Nephron (organoid): ENCODE data around the gene CARMIL1.
A peak's percentile ranks its signal among the peaks of the same experiment; 100 is the strongest.

Experiments used
- H3K27ac Mint-ChIP-seq, 3 experiments: 2 replicates each; pipeline ENCODE4 v1.8.0; 2020; ENCODE audit warnings: mixed read lengths in 3 of 3, mild to moderate bottlenecking in 2 of 3, moderate library complexity in 1 of 3
- H3K27me3 Mint-ChIP-seq: 2 replicates; pipeline ENCODE4 v1.8.0; 2021; ENCODE audit warnings: low read depth, mild to moderate bottlenecking, moderate library complexity, mixed read lengths
- H3K36me3 Mint-ChIP-seq: 2 replicates; pipeline ENCODE4 v1.8.0; 2020; ENCODE audit warnings: low read depth, mixed read lengths
- H3K4me1 Mint-ChIP-seq: 2 replicates; pipeline ENCODE4 v1.8.0; 2020; ENCODE audit warnings: mixed read lengths
- H3K4me3 Mint-ChIP-seq, 3 experiments: 2 replicates each; pipeline ENCODE4 v1.8.0; 2020; ENCODE audit warnings: mild to moderate bottlenecking in 3 of 3, mixed read lengths in 3 of 3, moderate library complexity in 2 of 3
- H3K9me3 Mint-ChIP-seq: 2 replicates; pipeline ENCODE4 v1.8.0; 2020; ENCODE audit warnings: mixed read lengths
- CTCF ChIP-seq, 3 experiments: fragments of 200-600 bp; sonication (generic); IDR thresholded peaks; one replicate each; pipeline ENCODE4 v1.5.0; 2021; ENCODE audit warnings: antibody characterized with exemption in 3 of 3; ENCODE audit not compliant: unreplicated experiment in 3 of 3

CARMIL1 gene

GRCh38 chr6:25472306-25472705 is 193.1 kb downstream of the CARMIL1 start:
- Mint-ChIP-seq H3K4me1 (no peaks in the 10 kb centered on the region), H3K4me3 (no peak overlapping the region), H3K36me3 (peaks cover 30% of the 10 kb centered on the region), H3K27ac (no peak overlapping the region), H3K27me3 (no peaks in the 10 kb centered on the region), H3K9me3 (no peaks in the 10 kb centered on the region)
- peak in 1 of 3 experiments; percentile 9 for TF ChIP-seq CTCF (IDR thresholded peaks at IDR 0.05; ENCODE audit: unreplicated experiment in 3 of 3)

- peaks cover 30% of the 10 kb centered on the region for H3K36me3 Mint-ChIP-seq
- TF ChIP-seq CTCF (IDR thresholded peaks at IDR 0.05; ENCODE audit: unreplicated experiment in 3 of 3), result no peak
- H3K27ac Mint-ChIP-seq, result no peak overlapping the region
- H3K27me3 Mint-ChIP-seq, result no peaks in the 10 kb centered on the region
- H3K4me3 Mint-ChIP-seq, result no peak overlapping the region
- no peaks in the 10 kb centered on the region for H3K9me3 Mint-ChIP-seq
- no peaks in the 10 kb centered on the region for H3K4me1 Mint-ChIP-seq
Measured at GRCh38 chr6:25472906-25473305, 193.7 kb downstream of the CARMIL1 start.

- H3K27me3 Mint-ChIP-seq, result no peaks in the 10 kb centered on the region
- TF ChIP-seq CTCF (IDR thresholded peaks at IDR 0.05; ENCODE audit: unreplicated experiment in 3 of 3), result no peak
- H3K4me3 Mint-ChIP-seq, result no peak overlapping the region
- peaks cover 30% of the 10 kb centered on the region for H3K36me3 Mint-ChIP-seq
- no peaks in the 10 kb centered on the region for H3K9me3 Mint-ChIP-seq
- no peak overlapping the region for H3K27ac Mint-ChIP-seq
- no peaks in the 10 kb centered on the region for H3K4me1 Mint-ChIP-seq
Measured at GRCh38 chr6:25473447-25473846, 194.3 kb downstream of the CARMIL1 start.

GRCh38 chr6:25476126-25476525 is 197.0 kb downstream of the CARMIL1 start:
- H3K4me3 Mint-ChIP-seq, result no peak overlapping the region
- no peaks in the 10 kb centered on the region for H3K4me1 Mint-ChIP-seq
- H3K27ac Mint-ChIP-seq, result no peak overlapping the region
- no peak for TF ChIP-seq CTCF (IDR thresholded peaks at IDR 0.05; ENCODE audit: unreplicated experiment in 3 of 3)
- H3K9me3 Mint-ChIP-seq, result no peaks in the 10 kb centered on the region
- H3K36me3 Mint-ChIP-seq, result peaks cover 30% of the 10 kb centered on the region
- no peaks in the 10 kb centered on the region for H3K27me3 Mint-ChIP-seq

GRCh38 chr6:25477006-25477590 is 197.9 kb downstream of the CARMIL1 start:
- no peaks in the 10 kb centered on the region for H3K9me3 Mint-ChIP-seq
- no peak for TF ChIP-seq CTCF (IDR thresholded peaks at IDR 0.05; ENCODE audit: unreplicated experiment in 3 of 3)
- H3K27me3 Mint-ChIP-seq, result no peaks in the 10 kb centered on the region
- H3K4me1 Mint-ChIP-seq, result no peaks in the 10 kb centered on the region
- no peak overlapping the region for H3K27ac Mint-ChIP-seq
- peaks cover 28% of the 10 kb centered on the region for H3K36me3 Mint-ChIP-seq
- no peak overlapping the region for H3K4me3 Mint-ChIP-seq

- Mint-ChIP-seq H3K27ac (no peak overlapping the region), H3K27me3 (peaks cover 9% of the 10 kb centered on the region), H3K36me3 (peaks cover 18% of the 10 kb centered on the region), H3K4me1 (peaks cover 2% of the 10 kb centered on the region), H3K9me3 (no peaks in the 10 kb centered on the region), H3K4me3 (no peak overlapping the region)
- no peak for TF ChIP-seq CTCF (IDR thresholded peaks at IDR 0.05; ENCODE audit: unreplicated experiment in 3 of 3)
Measured at GRCh38 chr6:25478973-25479372, 199.8 kb downstream of the CARMIL1 start.
